ENCODE results near the gene PHAF1. TPM values are rescaled to one million over a fixed set of nuclear protein-coding genes. Genes with fewer than 3 reads are reported as not detected.

PHAF1 gene
- total and polyA plus RNA-seq, 2 of the 13 experiments (the other 11 are each of a cell fraction or from before 2014, with no cell fraction given): 48.3 to 174 TPM

GRCh38 chr16:67104061-67104460, 5.7 kb upstream of the PHAF1 start:
- Histone ChIP-seq H4K20me1 (ENCODE audit: insufficient read depth, low read length) (no peaks in the 10 kb centered on the region), H2AFZ (ENCODE audit: low read length) (no peak overlapping the region), H3K27me3 (ENCODE audit: control insufficient read depth in 1 of 2, insufficient read depth in 2 of 2, low read length in 2 of 2) (no peaks in the 10 kb centered on the region), H3K27ac (ENCODE audit: extremely low read length, insufficient read depth, low read length) (no peak overlapping the region), H3K4me1 (ENCODE audit: insufficient read depth, low read length) (peaks cover 10% of the 10 kb centered on the region), H3K36me3 (replicated peaks in 1 of 2; ENCODE audit: control insufficient read depth in 1 of 2, insufficient read depth in 2 of 2, low read length in 2 of 2) (peaks cover 7 to 8% of the 10 kb centered on the region in 2 experiments; a peak in 4 of 5 replicates), H3K4me2 (ENCODE audit: low read depth, low read length) (no peak overlapping the region), H3K9me3 (ENCODE audit: low read length) (no peaks in the 10 kb centered on the region), H3K4me3 (replicated peaks in 1 of 3; ENCODE audit: insufficient read depth in 1 of 3, low read depth in 2 of 3, low read length in 3 of 3) (no peak overlapping the region), H3K79me2 (ENCODE audit: insufficient read depth, low read length) (no peaks in the 10 kb centered on the region), H3K9ac (ENCODE audit: insufficient read depth, low read depth, low read length) (no peak overlapping the region)
- FAIRE-seq (peak; percentile 90), ATAC-seq (peak; percentile 92), DNase-seq (ENCODE audit: low spot score) (peak; percentile 68)
- intact Hi-C loops (cut with micrococcal nuclease; ENCODE audit: unreplicated experiment) (no loop called here), in situ Hi-C loops (cut with HindIII; ENCODE audit: extremely low pct_ligation_motif_present, low pct_unique_long_range_greater_than_20kb) (no loop called here)
- POLR2A ChIA-PET: interaction anchor here (0.8 to 2.4 kb wide), 6 partner anchors 11 to 86 kb away, joined by 3 to 8 read pairs (median 5); partner anchors contain the start of gene B3GNT9
- CTCF ChIA-PET (ENCODE audit: low intra/inter-chr PET ratio, low total read pairs): interaction anchor here (1.2 to 2.4 kb wide), 4 partner anchors 51 to 143 kb away, joined by 3 to 20 read pairs (median 4); partner anchors contain the start of gene CES3
- BruUV-seq (replicated peaks): no TSS peak
- WGBS (ENCODE audit: low lambda C conversion rate): 44% methylated on average over 4 of the region's 4 CpGs
- TF ChIP-seq NR2F6 (IDR thresholded peaks at IDR 0.05) (no peak), NR2F6 (CRISPR knock-in tag; IDR thresholded peaks at IDR 0.05) (peak; percentile 24; the same call in 1 of the 2 replicates), ZNF33A (CRISPR knock-in tag; IDR thresholded peaks at IDR 0.05; ENCODE audit: borderline replicate concordance) (no peak), ZNF703 (CRISPR knock-in tag; IDR thresholded peaks at IDR 0.05; ENCODE audit: borderline replicate concordance) (no peak), ZNF224 (CRISPR knock-in tag; IDR thresholded peaks at IDR 0.05) (no peak), GFI1 (CRISPR knock-in tag; IDR thresholded peaks at IDR 0.05; ENCODE audit: borderline replicate concordance) (no peak), STAG1 (CRISPR knock-in tag; IDR thresholded peaks at IDR 0.05) (peak; percentile 74), ZSCAN20 (CRISPR knock-in tag; IDR thresholded peaks at IDR 0.05; ENCODE audit: borderline replicate concordance) (no peak), ZNF407 (CRISPR knock-in tag; IDR thresholded peaks at IDR 0.05; ENCODE audit: not compliant biosample characterization) (no peak), FOXK1 (CRISPR knock-in tag; IDR thresholded peaks at IDR 0.05; ENCODE audit: borderline replicate concordance, low read depth) (0 out of 2 replicates have a peak, but pooled peaks have one; percentile 15), KAT8 (CRISPR knock-in tag; IDR thresholded peaks at IDR 0.05) (peak; percentile 29; the same call in 1 of the 2 replicates), XRCC5 (optimal IDR thresholded peaks at IDR 0.05; ENCODE audit: low read length) (peak; percentile 54), ZNF12 (CRISPR knock-in tag; IDR thresholded peaks at IDR 0.05) (no peak), FOXC1 (CRISPR knock-in tag; IDR thresholded peaks at IDR 0.05; ENCODE audit: borderline replicate concordance) (0 out of 2 replicates have a peak, but pooled peaks have one; percentile 23), TEAD3 (CRISPR knock-in tag; optimal IDR thresholded peaks at IDR 0.05; ENCODE audit: borderline replicate concordance) (peak; percentile 100)
- TF ChIP-seq, protein P1, sequence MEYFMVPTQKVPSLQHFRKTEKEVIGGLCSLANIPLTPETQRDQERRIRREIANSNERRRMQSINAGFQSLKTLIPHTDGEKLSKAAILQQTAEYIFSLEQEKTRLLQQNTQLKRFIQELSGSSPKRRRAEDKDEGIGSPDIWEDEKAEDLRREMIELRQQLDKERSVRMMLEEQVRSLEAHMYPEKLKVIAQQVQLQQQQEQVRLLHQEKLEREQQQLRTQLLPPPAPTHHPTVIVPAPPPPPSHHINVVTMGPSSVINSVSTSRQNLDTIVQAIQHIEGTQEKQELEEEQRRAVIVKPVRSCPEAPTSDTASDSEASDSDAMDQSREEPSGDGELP (IDR thresholded peaks at IDR 0.05; ENCODE audit: borderline replicate concordance, low read depth): 0 out of 2 replicates have a peak, but pooled peaks have one; percentile 12

Measured in HepG2 (cell line).